Measurements from ENCODE around the gene DMBX1.

- TF ChIP-seq POLR2A (IDR thresholded peaks at IDR 0.05) = no peak
- TF ChIP-seq, protein P1, sequence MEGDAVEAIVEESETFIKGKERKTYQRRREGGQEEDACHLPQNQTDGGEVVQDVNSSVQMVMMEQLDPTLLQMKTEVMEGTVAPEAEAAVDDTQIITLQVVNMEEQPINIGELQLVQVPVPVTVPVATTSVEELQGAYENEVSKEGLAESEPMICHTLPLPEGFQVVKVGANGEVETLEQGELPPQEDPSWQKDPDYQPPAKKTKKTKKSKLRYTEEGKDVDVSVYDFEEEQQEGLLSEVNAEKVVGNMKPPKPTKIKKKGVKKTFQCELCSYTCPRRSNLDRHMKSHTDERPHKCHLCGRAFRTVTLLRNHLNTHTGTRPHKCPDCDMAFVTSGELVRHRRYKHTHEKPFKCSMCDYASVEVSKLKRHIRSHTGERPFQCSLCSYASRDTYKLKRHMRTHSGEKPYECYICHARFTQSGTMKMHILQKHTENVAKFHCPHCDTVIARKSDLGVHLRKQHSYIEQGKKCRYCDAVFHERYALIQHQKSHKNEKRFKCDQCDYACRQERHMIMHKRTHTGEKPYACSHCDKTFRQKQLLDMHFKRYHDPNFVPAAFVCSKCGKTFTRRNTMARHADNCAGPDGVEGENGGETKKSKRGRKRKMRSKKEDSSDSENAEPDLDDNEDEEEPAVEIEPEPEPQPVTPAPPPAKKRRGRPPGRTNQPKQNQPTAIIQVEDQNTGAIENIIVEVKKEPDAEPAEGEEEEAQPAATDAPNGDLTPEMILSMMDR (IDR thresholded peaks at IDR 0.05) = no peak
These were observed 42.5 kb downstream of the DMBX1 start for GRCh38 chr1:46532095-46532494.
